EH (cell line): ENCODE measurements around the gene TRANK1.
A peak's percentile ranks its signal among the peaks of the same experiment; 100 is the strongest.
"Not testable (repeated sequence)": the region's sequence is repeated elsewhere in the genome, so short reads cannot be mapped to it uniquely, and the experiment has no call there.

Source experiments
- DNase-seq: peaks from one replicate; pipeline ENCODE4 v3.0.0-alpha.2; 2015; ENCODE audit warnings: low read depth

TRANK1 gene

DNA sequence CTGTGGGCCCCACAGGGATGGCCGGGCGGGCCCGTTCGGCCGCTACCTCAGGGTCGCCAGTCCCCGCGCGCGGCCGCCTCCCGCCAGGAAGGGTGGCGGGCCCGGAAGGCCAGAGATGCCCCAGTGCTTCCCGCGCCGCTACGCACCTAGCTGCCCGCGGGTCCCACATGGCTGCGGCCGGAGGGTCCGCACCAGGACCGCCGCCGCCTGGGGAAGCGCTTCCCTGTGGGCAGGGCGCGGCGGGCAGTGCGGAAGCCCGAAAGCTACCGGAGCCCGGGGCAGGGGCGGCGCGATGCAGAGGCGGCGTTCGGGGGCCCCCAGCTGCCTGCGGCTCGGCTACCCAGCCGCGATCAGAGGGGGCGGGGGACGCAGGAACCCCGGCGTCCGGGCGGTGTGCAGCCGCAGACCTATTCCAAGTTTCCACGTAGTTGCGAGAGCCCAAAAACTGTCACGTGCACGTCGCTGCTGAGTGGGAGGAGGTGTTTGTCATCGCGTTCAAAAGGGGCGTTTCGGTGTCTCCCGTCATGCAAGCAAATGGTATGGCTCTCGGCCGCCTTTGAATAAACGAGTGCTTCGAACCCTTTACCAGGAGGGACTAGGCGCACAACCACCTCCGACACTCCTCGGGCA is at the start of gene TRANK1:
TSS of gene TRANK1 (minus strand) at position 414 of the 630 bp plus-strand sequence. CDS start at position 169, 245 bp downstream.
- peak; percentile 61 for DNase-seq

DNA sequence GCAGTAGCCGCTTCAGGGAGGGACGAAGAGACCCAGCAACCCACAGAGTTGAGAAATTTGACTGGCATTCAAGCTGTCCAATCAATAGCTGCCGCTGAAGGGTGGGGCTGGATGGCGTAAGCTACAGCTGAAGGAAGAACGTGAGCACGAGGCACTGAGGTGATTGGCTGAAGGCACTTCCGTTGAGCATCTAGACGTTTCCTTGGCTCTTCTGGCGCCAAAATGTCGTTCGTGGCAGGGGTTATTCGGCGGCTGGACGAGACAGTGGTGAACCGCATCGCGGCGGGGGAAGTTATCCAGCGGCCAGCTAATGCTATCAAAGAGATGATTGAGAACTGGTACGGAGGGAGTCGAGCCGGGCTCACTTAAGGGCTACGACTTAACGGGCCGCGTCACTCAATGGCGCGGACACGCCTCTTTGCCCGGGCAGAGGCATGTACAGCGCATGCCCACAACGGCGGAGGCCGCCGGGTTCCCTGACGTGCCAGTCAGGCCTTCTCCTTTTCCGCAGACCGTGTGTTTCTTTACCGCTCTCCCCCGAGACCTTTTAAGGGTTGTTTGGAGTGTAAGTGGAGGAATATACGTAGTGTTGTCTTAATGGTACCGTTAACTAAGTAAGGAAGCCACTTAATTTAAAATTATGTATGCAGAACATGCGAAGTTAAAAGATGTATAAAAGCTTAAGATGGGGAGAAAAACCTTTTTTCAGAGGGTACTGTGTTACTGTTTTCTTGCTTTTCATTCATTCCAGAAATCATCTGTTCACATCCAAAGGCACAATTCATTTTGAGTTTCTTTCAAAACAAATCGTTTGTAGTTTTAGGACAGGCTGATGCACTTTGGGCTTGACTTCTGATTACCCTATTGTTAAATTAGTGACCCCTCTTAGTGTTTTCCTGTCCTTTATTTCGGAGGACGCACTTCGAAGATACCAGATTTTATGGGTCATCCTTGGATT is 48.8 kb upstream of the TRANK1 start, which contains the start of gene MLH1:
TSS of gene MLH1 (plus strand) at position 193 of the 958 bp plus-strand sequence. CDS start at position 223, 30 bp downstream.
- DNase-seq, result peak; percentile 100

DNA sequence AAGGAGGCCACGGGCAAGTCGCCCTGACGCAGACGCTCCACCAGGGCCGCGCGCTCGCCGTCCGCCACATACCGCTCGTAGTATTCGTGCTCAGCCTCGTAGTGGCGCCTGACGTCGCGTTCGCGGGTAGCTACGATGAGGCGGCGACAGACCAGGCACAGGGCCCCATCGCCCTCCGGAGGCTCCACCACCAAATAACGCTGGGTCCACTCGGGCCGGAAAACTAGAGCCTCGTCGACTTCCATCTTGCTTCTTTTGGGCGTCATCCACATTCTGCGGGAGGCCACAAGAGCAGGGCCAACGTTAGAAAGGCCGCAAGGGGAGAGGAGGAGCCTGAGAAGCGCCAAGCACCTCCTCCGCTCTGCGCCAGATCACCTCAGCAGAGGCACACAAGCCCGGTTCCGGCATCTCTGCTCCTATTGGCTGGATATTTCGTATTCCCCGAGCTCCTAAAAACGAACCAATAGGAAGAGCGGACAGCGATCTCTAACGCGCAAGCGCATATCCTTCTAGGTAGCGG is 48.0 kb upstream of the TRANK1 start, which contains the start of gene EPM2AIP1:
TSS of gene EPM2AIP1 (minus strand) at position 326 of the 520 bp plus-strand sequence. CDS start at position 272, 54 bp downstream.
- DNase-seq, result no peak

- DNase-seq, result peak; percentile 70
Measured at GRCh38 chr3:36991923-36992805, 47.3 kb upstream of the TRANK1 start.

DNA sequence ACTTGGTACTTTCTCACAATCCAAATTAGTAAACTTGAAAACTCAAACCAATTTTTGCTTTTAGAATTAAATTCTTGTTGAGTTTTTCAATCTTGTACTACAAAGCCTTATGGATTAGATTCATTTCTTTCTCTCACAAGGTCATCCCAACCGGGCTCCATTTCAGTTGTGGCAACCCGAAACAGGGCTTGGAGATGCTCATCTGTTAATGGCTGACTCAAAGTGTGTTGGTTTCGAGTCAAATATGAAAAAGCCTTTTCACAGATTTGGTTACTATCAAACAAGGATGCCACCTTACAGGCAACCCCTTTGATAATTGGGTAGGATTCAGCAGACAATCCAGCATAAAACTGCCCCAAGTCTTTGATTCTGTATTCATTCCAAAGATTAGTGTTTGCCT is 46.3 kb upstream of the TRANK1 start:
- no peak for DNase-seq

DNA sequence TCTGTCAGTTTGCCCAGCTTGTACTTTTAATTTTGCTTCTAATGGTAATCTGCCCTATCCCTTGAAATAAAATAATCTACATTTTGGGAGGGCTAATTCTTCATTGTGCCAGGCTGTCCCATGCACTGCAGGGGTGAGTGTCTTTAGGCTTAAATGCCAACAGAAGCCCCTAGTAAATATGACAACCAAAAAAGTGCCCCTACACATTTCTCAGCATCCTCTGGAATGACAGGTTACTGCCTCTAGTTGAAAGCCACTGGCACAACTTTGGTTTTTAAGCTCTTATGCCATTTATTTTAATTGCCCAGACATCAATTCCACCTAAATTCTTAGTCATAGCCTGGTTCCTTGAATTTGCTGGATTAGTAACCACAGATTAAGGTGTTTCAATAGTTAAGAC is 44.7 kb upstream of the TRANK1 start:
- DNase-seq, result no peak

DNA sequence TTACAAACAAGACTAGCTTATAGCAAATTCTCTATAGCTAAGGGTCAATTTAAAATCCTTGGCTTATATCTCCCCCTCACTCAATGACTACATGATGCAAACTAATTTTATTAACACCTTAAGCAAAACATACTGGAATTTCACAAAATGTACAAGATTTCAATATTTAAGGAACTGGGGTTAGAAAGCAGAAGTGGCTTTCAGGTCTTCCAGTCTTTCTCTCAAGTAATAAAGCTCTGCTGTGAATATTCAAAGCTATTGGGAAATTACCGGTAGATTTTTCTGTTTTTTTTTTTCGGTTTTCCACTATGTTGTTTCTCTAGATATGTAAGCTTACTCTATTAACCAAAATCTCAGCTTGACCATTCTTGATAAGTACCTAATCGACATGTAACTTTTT is 44.2 kb upstream of the TRANK1 start:
- no peak for DNase-seq

GRCh38 chr3:36988356-36988755 is 43.5 kb upstream of the TRANK1 start:
- no peak for DNase-seq

- no peak for DNase-seq
Measured at GRCh38 chr3:36981006-36981405, 36.2 kb upstream of the TRANK1 start.

DNA sequence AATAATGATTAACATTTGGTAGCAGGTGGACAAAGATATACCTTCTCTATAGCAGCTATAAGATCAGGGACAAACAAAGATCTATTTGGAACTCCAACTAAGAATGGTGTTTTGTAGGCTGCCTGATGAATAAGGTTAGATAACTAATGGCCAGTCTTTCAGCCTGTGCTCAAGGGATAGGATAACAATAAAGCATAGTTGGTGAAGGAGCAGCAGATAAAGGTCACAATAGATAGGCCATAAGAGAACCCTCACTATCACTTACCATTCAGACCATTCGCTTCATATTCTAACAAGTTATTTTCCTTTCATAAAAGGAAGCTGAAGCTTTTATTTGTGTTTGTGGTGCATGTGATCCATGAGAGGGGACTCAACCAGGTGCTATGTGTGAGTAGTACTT is 28.3 kb upstream of the TRANK1 start:
- DNase-seq, result no peak

GRCh38 chr3:36972163-36972562 is 27.3 kb upstream of the TRANK1 start:
- no peak for DNase-seq

- DNase-seq, result peak; percentile 78
Measured at GRCh38 chr3:36969540-36970432, 24.9 kb upstream of the TRANK1 start.

- no peak for DNase-seq
Measured at GRCh38 chr3:36969085-36969484, 24.2 kb upstream of the TRANK1 start.

GRCh38 chr3:36965440-36965839 is 20.6 kb upstream of the TRANK1 start:
- no peak for DNase-seq

- no peak for DNase-seq
Measured at GRCh38 chr3:36964817-36965216, 20.0 kb upstream of the TRANK1 start.

- DNase-seq, result no peak
Measured at GRCh38 chr3:36964331-36964730, 19.5 kb upstream of the TRANK1 start.

GRCh38 chr3:36963008-36963407 is 18.2 kb upstream of the TRANK1 start:
- DNase-seq, result not testable (repeated sequence)

- DNase-seq, result no peak
Measured at GRCh38 chr3:36960502-36960901, 15.6 kb upstream of the TRANK1 start.

DNA sequence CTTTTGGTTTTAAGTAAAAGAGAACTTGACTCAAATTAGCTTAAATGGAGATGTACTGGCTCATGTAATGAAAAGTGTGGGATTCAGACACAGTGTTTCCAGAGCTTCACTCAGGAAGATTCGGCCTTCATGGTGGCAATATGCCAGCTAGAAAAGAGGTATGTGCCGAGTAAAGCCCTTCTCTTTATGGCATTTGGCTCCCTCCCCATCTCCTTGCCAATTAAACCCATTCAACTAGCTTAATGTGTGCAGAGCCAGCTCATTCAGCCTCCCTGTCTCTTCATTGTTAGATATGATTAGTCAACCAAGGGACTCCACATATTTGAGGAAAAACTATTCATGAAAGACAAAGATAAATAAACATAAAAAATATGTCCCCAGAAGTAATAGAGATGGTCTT is 15.0 kb upstream of the TRANK1 start:
- DNase-seq, result peak; percentile 71

GRCh38 chr3:36957862-36958686 is 13.2 kb upstream of the TRANK1 start:
- DNase-seq, result peak; percentile 70
